NCI-H2196 (cell line): Measurements from ENCODE around the gene ALDH4A1.
A peak's percentile ranks its signal among the peaks of the same experiment; 100 is the strongest.
"Not testable (repeated sequence)": the region's sequence is repeated elsewhere in the genome, so short reads cannot be mapped to it uniquely, and the experiment has no call there.

Source experiments
- DNase-seq: peaks from one replicate; lab custom pipeline; 2025; ENCODE audit not compliant: unreplicated experiment; lab: John Stamatoyannopoulos, UW

Gene ALDH4A1

DNA sequence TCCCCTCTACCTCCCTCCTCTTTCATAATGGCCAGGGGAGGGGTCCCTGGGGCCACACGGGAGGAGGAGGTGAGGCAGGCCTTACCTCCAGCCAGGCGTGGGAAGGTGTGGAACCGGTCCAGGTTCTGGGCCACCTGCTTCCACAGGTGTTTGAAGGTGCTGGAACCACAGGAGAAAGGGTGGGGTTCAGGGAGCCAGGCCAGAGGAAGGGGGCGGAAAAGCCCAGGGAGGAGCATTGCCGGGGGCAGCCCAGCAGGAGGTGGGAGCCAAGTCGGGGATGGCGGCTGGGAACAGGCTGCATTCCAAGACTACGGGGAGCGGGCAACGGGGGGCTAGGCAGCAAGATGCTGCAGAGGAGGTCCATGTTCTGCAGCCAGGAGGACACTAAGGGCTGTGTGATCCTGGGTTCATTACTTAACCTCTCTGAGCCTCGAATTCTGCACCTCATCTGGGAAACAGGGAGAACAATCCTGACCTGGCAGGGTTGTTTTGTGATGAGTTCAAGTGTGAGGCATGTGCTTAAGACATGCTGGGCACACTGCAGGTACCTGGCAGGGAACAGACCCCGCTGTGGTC is 23.1 kb downstream of the ALDH4A1 start:
- DNase-seq: no peak

DNA sequence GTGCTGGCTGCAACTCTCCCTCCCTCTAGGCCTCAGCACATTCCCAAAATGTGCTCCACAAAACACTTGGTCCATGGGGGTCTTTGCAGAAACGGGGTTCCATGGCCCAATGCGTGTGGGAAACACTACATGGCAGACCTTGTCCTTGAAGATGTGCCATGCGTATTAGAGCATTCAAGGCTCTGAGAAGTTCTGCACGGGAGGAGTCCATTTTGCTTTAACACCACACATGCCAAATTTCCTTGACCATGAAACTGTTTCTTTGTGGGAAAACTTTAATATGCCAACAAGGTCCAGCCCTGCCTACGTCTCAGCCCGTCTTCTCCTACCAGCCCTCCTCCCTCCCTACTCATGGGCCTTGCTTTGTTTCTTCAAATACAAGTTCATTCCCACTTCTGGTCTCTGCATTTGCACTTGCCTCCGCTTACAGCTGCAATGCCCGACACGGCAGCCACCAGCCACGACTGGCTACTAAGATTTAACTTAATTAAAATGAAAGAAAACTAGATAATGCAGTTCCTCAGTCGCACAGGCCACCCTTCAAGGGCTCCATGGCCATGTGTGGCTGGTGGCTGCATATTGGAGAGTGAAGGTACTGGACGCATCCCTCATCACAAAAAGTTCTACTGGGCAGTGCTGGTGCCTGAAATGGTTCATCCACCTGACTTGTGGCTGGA is 23.7 kb downstream of the ALDH4A1 start:
- no peak for DNase-seq

- DNase-seq: no peak
These were observed 25.1 kb downstream of the ALDH4A1 start for GRCh38 chr1:18877282-18877681.

DNA sequence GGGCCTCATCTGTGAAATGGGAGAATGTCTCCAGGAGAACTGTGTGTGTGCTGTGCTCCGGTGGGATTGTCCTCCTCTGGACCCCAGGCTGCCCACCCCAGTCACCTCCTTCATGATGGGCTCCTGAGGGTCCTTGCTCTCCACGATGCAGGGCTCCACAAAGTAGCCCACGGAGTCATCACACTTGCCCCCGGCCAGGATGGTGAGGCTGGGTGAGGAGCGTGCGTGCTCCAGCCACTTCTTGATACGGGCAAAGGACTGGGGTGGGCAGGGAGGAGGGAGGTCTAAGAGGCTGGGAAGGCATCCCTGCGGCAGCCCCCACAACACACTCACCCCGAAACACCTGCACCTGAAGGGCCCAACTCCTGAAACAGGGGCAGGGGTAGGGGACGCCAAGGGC is 26.1 kb downstream of the ALDH4A1 start:
- DNase-seq: no peak

DNA sequence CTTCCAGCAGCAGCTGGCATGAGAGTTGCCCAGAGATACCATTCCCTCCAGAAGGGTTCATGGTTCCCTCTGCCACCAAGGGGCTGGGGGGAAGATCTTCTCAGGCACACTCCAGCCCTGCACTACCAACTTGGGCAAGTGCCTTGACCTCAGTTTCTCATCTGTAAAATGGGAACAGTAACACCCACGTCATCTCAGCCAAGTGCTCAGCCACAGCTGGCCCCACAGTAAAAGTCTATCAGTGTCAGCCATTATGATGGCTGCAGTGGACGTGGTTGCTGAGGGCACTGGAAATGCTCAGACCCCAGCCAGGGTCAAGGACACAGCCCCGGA is 26.6 kb downstream of the ALDH4A1 start:
- DNase-seq: no peak

GRCh38 chr1:18875107-18875795 is 27.1 kb downstream of the ALDH4A1 start:
- peak; percentile 72 for DNase-seq

DNA sequence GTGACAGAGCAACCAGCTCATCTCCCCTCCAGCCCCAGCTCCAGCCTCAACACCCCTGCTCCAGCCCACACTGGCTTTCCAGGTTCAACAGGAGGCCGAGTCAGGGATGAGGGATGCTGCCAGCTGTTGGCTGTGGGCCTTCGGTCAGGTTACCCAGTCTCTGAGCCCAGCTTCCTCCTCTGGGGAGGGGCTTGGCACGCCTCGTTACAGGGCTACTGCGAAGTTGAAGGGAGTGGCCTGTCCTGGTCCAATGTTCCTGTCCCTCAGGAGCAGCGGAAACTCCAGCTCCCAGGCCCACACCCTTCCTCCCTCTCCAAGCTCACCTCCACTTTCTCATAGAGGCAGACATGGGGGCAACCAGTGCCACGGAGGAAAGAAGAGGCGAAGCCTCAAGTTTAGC is 27.8 kb downstream of the ALDH4A1 start:
- DNase-seq: no peak

DNA sequence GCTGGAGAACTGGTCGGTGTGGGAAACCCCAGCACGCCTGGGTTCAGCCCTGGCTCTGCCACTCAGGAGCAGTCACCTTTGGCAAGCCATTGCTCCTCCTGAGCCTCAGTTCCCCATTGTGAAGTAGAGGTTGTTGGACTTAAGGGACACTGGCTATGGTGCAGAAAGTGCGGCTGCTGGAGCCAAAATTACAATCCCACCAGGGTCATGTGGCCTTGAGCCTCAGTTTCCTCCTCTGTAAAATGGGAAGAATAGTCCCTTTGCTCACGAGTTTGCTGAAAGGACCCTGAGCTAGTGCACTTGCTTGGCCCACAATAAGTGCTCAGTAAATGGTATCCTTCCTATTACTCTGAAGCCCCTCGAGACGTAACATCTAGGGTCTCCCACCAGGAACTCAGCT is 28.3 kb downstream of the ALDH4A1 start:
- no peak for DNase-seq

DNA sequence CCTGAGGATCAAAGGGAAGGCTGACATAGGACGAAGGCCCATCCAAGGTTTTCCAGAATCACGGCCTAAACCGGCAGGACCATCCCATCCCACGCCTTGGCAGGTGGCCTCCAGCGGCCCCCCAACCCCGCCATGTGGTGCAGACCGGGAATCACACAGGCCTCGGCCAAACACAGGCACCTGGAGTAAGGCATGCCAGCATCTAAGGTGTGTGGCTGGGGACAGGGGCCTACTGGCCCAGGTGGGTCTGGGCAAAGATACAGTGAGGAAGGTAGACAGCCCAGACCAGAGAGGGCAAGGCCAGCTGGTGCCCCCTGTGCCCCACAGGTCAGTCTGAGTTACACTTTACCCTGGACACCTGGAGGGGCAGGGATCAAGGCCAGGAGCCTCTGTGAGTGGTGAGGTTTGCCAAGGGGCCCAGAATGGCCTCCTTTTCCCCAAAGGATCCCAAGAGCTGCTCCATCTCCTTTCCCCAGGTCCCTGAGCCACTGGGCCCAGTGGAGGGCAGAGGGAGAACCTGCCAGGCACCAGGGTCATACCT is 30.2 kb downstream of the ALDH4A1 start:
- DNase-seq: no peak

- no peak for DNase-seq
These were observed 30.8 kb downstream of the ALDH4A1 start for GRCh38 chr1:18871401-18872070.

- no peak for DNase-seq
These were observed 31.4 kb downstream of the ALDH4A1 start for GRCh38 chr1:18870957-18871356.

GRCh38 chr1:18870595-18870865 is 31.8 kb downstream of the ALDH4A1 start:
- DNase-seq: not testable (repeated sequence)

DNA sequence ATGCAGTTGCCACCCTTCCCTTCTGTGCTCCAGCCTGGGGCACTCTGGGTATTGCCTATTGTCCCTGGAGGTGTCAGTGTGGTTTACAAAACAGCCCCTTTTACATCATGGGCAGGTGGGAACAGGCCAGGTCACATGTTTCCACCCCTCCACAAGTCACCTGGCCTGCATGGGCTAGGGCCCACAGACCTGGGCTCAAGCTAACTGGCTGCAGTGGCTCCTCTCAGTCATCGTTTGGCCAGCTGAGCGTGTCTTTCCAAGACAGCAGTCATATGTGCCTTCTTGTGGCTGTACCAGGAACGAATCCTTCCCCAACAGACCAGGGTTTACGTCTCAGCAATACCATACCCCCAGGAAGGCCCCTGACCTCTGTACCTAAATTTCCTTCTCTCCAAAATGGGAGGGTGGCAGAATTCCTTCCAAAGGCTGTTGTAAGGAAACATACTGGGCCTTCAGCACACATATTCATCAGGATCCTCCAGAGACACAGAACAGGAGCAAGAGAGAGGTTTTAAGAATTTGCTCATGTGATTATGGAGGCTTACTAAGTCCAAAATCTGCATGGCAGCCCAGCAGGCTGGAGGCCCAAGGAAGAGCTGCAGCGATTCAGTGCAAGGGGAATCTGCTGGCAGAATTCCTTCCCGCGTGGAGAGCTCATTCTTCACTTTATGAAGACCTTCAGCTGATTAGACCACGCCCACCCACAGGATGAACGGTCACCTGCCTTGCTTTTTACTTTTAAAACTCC is 32.3 kb downstream of the ALDH4A1 start:
- DNase-seq: no peak

DNA sequence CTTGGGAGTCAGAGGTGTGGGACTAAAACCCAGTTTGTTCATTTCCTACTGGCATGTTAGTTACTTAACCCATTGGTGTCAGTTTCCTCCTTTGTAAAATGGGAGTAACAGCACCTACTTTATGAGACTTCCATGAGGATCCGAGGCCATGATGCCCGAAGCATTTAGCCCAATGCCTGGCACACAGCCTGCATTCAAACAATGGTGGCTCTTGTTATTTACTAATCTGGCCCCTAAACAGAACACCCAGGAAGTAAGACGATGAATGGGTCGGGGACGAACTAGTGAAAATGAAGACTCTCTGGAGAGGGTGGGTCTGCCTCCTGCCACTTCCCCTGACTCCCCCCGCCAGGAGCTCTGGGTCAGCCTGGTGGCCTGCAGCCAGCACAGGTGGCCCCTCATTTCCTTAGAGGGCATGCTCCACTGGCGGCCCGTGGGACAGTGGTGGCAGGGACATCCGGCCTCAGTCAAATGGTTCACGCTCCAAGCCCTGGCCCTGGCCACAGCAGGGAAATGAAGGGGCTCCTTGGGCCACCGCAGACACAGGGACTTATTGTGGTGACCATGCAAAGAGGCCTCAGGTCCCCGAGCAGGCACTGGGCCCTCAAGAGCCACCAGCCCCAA is 33.4 kb downstream of the ALDH4A1 start:
- no peak for DNase-seq

DNA sequence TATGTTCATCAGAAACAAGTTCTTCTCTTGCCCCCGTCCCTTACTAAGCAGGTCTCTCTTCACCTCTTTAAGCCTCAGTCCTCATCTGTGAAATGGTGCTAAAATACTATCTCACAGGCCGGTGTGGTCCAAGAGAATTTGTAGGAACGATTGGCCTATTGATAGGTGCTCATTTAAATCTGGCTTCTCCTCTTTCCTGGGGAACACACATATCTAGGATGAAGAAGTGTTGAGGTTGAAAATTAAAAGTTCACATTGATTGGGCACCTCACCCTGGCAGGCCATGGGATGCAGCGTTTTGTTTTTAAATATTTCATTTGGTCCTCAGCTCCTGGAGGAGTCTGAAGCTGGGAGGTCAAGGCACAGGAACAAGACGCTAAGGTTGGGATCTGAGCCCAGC is 34.0 kb downstream of the ALDH4A1 start:
- DNase-seq: no peak

- no peak for DNase-seq
These were observed 35.5 kb downstream of the ALDH4A1 start for GRCh38 chr1:18866846-18867245.

GRCh38 chr1:18866314-18866713 is 36.0 kb downstream of the ALDH4A1 start:
- DNase-seq: no peak

GRCh38 chr1:18865176-18865575 is 37.2 kb downstream of the ALDH4A1 start:
- no peak for DNase-seq

DNA sequence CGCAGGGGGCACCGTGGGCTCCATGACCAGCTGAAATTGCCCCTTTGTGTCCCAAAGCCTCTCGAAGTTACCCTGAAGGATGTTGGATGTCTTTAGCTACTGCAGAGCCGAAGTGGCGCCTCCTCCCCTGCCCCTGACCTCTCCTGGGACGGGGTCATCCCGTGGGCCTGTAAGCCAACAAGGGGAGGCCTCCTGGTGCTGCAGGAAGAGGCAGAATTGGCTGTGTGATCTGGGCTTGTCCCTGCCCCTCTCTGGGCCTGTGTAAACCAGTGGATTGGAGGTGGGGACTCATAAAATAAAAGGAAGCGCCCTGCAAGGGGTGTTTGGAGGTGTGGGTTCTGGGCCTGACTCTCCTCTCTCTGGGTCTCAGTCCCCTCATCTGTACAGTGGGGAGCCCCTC is 40.8 kb downstream of the ALDH4A1 start:
- DNase-seq: no peak

DNA sequence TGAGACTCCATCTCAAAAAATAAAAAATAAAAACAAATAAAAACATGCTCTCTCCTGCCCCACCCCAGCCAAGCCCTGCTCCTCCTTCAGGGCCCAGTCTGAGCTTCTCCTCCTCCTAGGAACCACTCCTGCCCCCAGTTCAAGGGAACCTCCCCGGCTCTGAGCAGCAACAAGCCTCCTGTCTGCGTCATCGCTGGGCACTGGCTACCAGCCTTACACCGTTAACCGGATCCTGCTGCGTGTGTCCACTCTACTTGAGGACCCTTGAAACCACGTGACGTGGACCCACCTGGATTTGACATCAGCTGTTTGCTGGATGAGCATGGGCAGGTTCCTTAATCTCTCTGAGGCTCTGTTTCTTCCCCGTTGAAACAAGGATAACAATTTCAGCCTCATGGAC is 41.3 kb downstream of the ALDH4A1 start:
- no peak for DNase-seq

- no peak for DNase-seq
These were observed 42.8 kb downstream of the ALDH4A1 start, which contains the start of gene TAS1R2 for GRCh38 chr1:18859560-18859959. TSS of gene TAS1R2 (minus strand) at chr1:18859660. CDS start at chr1:18859660, 0 bp downstream.
